ENCODE results near the gene CCDC171.
"Not testable (repeated sequence)": the region's sequence is repeated elsewhere in the genome, so short reads cannot be mapped to it uniquely, and the experiment has no call there.

Gene CCDC171

DNA sequence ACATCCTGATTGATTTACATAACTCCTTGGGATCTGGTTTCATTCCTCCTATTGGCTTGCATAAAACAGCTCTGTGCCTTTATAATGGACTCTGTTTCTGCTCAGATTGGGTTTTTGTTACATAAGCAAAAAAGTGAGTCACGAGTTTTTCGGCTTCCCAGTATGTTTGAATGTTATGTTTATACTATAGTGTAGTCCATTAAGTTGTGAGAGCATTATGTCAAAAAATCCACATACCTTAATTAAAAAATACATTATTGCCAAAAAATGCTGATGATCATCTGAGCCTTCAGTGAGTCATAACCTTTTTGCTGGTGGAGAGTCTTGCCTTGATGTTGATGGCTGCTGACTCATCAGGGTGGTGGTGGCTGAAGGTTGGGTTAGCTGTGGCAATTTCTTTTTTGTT, 144.6 kb downstream of the CCDC171 start:
- DNase-seq (ENCODE audit: low read depth in 2 of 2) = no peak

DNA sequence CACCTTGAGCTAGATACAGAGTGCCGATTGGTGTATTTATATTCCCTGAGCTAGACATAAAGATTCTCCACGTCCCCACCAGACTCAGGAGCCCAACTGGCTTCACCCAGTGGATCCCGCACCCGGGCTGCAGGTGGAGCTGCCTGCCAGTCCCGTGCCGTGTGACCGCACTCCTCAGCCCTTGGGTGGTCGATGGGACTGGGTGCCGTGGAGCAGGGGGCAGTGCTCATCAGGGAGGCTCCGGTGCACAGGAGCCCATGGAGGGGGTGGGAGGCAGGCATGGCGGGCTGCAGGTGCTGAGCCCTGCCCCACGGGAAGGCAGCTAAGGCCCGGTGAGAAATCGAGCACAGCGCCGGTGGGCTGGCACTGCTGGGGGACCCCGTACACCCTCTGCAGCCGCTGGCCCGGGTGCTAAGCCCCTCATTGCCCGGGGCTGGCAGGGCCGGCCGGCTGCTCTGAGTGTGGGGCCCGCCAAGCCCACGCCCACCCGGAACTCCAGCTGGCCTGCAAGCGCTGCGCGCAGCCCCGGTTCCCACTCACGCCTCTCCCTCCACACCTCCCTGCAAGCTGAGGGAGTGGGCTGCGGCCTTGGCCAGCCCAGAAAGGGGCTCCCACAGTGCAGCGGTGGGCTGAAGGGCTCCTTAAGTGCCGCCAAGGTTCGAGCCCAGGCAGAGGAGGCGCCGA, 147.2 kb downstream of the CCDC171 start:
- DNase-seq (ENCODE audit: low read depth in 2 of 2) = not testable (repeated sequence)

DNA sequence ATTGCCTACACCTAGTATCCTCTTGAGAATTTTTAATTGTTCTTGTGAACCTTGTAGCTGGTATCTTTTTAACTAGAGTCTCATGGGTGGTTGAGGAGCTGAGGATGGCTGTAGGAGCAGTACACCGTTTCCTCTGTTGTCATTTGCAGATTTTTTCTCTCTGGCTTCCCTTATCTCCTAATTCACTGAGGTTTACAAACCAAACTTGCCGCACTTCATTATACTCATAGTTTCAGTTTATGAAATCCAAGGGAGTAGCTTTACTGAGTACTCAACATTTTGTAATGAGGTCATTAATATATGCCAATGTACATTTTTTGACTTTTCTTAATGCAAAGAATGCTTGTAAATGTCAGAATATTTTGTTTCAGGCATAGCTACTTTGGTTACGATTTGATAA, 154.2 kb downstream of the CCDC171 start:
- no peak for DNase-seq (ENCODE audit: low read depth in 2 of 2)

DNA sequence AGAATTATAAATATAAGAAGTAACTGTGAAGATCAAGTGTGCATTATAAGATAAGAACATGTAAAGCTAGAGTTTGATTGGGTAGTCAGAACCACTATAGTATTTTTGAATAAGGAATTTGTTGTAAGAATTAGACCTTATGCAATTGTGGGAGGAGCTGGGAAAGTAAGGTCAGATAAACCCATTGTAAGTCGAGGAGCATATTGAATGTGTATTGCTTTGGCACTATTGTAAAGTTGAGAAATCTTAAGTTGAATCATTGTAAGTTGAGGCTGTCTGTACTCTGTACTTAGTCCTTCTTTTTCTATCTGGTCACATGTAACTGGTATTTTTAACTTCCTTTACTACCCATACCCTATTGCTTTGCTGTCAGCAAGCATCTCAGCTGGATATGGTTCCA, 158.7 kb downstream of the CCDC171 start:
- no peak for DNase-seq (ENCODE audit: low read depth in 2 of 2)

DNA sequence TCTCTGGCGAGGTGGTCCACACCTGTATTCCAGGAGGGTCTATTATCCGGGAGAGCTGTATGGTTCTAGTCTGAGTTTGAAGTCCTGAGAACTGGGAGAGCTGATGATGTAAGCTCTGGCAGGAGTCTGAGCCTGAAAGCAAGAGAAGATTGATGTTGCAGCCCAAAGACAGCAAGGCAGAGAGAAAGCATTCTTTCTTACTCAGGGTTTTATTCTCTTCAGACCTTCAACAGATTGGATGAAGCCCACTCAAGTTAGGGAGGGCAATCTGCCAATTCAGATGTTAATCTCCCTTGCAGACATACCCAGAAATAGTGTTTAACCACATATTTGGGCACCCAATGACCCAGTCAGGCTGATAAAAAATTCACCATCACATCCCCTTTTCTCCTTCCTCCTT, 159.1 kb downstream of the CCDC171 start:
- no peak for DNase-seq (ENCODE audit: low read depth in 2 of 2)

DNA sequence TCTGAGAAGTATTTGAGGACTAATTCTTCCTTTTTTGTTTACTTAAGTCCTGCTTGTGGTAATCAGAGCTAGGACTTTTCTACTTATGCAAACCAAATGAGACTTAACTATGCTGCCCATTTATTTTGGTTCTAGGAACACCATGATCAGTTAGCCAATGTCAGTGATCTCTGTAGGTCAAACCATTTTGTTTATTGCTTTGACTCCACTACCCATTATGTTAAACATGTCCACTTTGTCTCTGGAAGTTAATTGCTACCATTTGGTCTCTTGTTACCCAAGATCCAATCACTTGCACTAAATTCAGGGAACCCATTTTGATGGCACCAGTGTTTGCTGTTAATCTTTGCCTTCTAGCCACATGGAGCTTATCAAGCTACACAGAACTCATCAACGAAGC, 161.9 kb downstream of the CCDC171 start:
- no peak for DNase-seq (ENCODE audit: low read depth in 2 of 2)

DNA sequence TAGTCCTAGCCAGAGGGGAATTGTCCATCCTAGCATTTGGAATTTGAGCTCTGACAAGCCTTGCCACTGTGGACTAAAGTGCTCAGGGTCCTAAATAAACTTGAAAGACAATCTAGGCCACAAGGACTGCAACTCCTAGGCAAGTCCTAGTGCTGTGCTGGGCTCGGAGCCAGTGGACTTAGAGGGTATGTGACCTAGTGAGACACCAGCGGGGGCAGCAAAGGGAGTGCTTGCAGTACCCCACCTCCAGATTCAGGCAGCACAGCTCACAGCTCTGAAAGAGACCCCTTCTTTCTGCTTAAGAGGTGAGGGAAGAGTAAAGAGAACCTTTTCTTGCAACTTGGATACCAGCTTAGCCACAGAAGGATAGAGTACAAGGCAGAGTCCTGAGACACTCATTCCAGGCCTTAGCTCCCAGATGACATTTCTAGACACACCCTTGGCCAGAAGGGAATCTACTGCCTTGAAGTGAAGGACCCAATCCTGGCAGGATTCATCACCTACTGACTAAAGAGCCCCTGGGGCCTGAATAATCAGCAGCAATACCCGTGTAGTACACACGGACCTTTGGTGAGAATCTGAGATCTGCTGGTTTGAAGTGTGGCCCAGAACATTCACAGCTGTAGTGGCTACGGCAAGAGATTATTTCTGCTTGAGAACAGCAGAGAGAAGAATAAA, 164.6 kb downstream of the CCDC171 start:
- DNase-seq (ENCODE audit: low read depth in 2 of 2) = no peak

DNA sequence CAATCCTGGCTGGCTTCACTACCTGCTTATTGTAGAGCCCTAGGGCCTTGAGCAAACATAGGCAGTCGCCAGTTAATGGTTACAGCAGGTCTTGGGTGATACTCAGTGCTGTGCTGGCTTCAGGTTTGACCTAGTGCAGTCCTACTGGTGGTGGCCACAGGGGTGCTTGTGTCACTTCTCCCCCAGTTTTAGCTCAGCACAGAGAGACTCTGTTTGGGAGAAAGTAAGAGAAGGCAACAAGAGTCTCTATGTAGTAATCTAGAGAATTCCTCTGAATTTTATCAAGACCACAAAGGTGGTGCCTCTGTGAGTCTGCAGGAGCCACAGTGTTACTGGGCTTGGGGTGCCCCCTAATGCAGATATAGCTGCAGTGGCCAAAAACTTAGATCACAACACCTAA, 165.6 kb downstream of the CCDC171 start:
- no peak for DNase-seq (ENCODE audit: low read depth in 2 of 2)

DNA sequence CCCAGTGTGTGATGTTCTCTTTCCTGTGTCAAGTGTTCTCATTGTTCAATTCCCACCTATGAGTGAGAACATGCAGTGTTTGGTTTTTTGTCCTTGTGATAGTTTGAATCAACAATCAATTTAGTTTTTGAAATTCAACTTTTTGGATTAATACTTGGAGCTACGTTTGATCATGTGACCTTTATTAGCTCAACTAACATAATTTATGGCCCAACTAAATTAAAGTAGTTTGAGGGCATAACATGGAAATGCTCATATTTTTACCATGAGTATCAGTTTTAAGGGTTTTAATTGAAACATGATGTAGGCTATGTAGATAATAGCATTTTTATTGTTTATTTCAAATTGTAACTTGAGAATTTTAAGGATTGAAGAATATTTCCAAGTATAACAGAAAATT, 168.0 kb downstream of the CCDC171 start:
- no peak for DNase-seq (ENCODE audit: low read depth in 2 of 2)

DNA sequence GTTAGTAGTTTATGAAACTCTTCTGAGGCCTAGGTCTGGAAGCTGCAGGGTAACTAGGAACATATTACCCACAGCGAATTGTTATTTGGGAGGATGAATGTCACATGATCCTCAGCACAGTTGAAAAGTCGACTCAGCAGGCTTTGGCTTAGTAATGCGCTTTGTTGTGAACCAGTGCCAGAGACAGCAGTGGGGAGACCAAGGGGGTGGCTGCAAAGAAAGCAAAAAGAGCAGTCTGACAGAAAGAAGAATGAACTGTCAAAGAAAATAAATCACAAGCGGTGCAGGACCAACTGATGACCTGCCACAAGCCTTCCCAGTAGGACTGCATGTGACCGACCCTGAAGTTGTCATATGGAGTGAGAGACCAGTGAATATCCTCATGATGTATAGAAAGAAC, 170.0 kb downstream of the CCDC171 start:
- no peak for DNase-seq (ENCODE audit: low read depth in 2 of 2)

DNA sequence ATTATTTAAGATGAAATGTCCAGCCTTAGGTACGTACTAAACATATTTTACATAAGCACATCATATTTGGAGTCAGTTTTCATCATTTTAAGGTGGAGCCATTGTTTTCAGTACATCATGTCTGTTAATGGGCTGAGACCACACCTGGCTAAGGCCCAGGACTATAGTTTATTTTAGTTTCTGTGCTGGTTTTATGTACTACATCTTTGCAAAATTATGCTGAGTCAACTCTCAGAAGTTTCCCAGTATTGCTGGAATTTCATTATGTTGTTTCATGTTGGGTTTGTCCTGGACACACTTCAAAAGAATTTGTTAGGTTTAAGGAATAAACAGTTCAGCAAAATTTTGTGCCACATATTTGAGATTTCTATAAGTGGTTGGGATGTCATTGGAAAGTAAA, 171.2 kb downstream of the CCDC171 start:
- no peak for DNase-seq (ENCODE audit: low read depth in 2 of 2)

DNA sequence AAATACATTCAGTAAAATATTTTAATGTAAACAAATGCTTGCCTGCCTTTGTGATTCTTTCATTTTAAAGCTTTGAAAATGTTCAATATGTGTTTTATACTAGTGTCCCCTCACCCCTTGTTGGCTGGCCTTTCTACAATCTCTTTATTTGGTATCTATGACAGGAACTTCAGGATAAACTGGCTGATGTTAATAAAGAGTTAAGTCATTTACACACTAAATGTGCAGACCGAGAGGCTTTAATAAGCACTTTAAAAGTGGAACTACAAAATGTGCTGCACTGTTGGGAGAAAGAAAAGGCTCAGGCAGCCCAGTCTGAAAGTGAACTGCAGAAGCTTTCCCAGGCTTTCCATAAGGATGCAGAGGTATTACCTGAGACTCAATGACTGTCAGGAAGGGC, 171.8 kb downstream of the CCDC171 start:
- DNase-seq (ENCODE audit: low read depth in 2 of 2) = no peak

DNA sequence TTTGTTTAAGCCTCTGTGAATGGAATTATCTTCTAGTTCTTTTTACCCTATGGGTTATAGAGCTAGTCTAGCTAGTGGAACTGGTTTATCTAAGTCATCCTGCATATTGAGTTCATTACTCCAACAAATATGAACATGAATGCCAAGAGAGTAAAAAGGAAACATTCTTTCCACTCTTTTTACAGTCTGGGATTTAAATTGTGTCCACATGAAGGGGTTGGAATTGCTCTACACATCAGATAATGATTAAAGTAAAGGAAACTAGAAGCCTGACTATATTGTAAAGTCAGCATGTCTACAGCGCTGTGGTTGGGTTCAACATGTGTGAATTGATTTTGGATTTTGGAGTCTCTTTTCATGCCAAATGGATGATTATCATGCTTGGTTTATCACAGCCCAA, 173.1 kb downstream of the CCDC171 start:
- no peak for DNase-seq (ENCODE audit: low read depth in 2 of 2)

DNA sequence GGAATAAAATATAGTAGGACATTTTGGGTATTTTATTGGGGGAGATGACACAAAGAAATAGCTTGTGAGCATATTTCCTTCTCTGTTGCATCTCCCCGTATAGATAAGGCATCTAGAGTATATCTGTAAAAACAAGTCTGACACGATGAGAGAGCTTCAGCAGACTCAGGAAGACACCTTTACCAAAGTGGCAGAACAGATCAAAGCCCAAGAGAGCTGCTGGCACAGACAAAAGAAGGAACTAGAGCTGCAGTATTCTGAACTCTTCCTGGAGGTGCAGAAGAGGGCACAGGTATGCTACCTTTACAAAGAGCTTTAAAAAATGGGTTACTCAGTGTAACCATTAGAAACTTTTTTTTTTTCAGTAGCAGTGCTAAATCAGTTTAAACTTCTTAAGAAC, 176.7 kb downstream of the CCDC171 start:
- DNase-seq (ENCODE audit: low read depth in 2 of 2) = no peak

DNA sequence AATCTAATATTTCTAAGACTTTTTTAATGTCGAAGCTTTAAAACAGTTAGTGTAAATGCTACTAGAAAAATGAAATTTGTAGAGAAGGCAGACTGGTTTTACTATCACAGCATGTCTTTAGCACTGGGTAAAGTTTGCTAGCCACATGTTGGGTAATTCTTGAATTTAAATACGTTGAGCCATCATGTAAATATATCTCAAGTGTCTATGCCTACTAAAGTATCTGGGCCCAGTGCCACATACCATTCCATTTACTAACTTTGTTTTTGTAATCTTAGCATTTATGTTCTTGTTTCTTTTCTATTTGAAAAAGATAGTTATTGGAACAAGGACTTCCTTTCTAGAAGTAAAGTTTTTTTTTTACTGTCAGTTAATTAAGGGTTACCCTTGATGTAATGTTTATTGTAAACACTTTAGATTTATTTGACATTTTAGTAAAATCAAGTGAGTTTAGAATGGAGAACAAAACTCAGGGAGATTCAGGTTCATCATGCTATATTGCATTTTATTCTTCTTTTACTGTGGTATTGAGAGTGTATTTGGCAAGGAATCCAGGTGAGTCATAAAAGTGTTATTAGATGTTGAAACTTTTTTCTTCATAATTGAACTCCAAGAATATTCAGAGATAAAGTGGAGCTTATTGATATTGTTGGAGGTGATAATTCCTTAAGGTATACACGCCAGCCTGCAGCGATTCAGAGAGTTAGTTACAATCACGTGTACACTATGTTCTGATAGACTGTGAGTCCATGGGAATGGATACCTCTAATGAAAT, 182.4 kb downstream of the CCDC171 start:
- DNase-seq (ENCODE audit: low read depth in 2 of 2) = no peak

DNA sequence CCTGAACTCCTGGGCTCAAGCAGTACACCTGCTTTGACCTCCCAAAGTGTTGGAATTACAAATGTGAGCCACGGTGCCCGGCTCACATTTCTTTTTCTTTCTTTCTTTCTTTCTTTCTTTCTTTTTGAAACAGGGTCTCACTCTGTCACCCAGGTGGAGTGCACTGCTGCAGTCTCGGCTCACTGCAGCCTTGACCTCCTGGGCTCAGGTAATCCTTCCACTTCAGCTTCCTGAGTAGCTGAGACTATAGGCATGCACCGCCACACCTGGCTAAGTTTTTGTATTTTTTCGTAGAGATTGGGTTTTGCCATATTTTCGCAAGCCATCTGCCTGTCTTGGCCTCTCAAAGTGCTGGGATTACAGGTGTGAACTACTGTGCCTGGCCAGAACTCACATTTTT, 183.7 kb downstream of the CCDC171 start:
- no peak for DNase-seq (ENCODE audit: low read depth in 2 of 2)

DNA sequence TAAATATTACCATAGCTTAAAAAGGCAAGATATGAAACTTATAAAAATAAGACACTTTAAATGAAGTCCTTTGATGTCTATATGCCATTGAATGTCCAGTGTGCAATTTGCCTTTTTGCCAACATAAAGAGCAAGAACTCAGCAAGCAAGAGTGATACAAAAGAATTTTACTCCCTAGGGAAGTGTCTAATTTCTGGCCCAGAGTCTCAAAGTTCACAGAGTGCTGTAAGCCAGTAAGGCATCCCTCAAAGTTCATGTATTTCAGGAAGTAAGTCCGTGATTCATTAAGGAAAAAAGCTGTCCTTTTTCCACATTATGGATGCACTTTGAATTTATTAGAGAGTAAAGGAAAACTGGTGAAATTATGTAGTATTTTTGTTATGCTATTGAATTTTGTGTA, 185.2 kb downstream of the CCDC171 start:
- no peak for DNase-seq (ENCODE audit: low read depth in 2 of 2)

DNA sequence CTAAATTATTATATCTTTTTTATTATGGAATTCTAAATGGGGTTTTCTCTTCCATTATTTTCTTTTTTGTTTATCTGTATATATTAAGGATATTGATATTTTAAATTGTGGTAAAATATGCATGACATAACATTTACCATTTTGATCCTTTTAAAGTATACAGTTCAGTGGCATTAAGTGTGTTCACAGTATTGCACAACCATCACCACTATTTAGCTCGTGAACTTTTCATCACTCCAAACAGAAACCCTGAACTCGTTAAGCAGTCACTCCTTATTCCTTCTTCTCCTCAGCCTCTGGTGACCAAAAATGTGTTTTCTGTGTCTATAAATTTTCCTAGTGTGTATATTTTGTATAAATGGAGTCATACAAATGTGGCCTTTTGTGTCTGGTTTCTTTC, 188.2 kb downstream of the CCDC171 start:
- DNase-seq (ENCODE audit: low read depth in 2 of 2) = no peak

DNA sequence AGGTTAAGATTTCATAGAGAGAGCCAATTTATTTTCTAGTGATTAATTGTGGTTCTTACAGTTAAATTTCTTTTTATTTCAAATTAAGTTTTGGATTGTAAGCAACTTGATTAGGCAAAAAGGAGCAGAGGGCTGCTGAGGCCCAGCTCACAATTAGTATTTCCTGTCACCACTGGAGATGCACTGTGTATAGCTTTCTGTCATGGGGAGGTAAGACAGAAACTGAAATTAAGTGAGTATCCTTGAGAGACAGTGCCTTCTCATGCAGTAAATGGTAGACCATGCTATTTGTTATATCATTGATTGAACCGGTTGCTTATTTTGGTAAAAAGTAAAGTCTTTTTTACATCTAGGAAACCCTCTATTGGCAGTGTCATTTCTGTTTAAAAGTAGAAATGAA, 190.7 kb downstream of the CCDC171 start:
- no peak for DNase-seq (ENCODE audit: low read depth in 2 of 2)

DNA sequence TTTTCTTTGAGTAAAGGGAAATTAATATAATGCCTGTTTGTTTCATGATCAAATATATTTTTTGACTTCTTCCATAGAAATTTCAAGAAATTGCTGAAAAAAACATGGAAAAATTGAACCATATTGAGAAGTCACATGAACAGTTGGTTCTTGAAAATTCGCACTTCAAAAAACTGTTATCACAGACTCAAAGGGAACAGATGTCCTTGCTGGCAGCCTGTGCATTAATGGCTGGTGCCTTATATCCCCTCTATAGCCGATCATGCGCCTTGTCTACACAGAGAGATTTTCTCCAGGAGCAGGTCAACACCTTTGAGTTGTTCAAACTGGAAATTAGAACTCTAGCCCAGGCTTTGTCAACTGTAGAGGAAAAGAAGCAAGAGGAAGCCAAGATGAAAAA, 191.4 kb downstream of the CCDC171 start:
- no peak for DNase-seq (ENCODE audit: low read depth in 2 of 2)

DNA sequence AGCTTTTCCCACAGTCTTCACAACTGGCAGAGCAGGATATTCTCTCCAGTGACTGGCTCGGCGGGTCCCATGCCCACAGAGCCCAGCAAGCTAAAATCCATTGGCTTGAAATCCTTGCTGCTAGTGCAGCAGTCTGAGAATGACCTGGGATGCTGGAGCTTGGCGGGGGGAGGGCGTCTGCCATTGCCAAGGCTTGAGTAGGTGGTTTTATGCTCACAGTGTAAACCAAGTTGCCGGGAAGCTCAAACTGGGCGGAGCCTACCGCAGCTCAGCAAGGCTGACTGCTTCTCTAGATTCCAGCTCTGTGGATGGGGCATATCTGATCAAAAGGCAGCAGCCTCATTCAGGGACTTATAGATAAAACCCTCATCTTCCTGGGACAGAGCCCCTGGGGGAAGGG, 194.1 kb downstream of the CCDC171 start:
- DNase-seq (ENCODE audit: low read depth in 2 of 2) = no peak

DNA sequence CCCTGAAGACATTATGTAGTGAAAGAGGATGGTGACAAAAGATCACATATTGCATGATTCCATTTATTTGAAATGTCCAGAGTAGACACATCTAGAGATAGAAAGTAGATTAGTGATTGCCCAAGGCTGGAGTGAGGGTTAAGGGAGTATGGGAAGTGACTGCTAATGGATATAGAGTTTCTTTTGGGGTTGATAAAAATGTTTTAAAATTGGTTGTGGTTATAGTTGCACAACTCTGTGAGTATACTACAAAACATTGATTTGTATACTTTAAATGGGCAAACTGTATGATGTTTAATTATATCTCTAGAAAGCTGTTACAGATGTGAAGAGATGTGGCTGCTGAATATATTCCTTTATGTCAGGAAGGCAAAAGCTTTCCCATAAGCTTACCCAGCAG, 202.8 kb downstream of the CCDC171 start:
- no peak for DNase-seq (ENCODE audit: low read depth in 2 of 2)

DNA sequence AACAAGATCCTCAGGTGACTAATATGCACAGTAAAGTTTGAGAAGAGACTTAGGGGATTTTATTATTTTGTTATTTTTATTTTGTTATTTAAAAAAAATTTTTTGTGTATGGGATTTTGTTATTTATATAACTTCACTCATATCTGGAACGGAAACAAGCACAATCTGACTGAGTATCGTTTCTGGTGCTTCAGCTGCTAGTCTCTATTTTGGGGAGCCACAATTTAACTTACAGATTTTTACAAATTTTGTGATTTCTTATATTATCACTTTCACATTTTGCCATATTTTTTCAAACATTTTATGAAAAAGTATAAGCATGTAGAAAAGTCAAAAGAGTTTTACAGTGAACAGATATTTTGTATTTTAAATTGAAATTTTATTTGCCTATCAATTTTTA, 208.7 kb downstream of the CCDC171 start:
- no peak for DNase-seq (ENCODE audit: low read depth in 2 of 2)
